ENCODE results near the gene TTLL9. TPM values are rescaled to one million over a fixed set of nuclear protein-coding genes. Genes with fewer than 3 reads are reported as not detected.

The TTLL9 gene
- polyA plus RNA-seq, 3 donors: 0.21 TPM; not detected in 2

GRCh38 chr20:31939661-31940060, 69.2 kb downstream of the TTLL9 start:
- DNase-seq: no peak
- Mint-ChIP-seq H3K27me3 (ENCODE audit: low read depth in 3 of 3) (peaks cover 0 to 2% (median 0%) of the 10 kb centered on the region in 3 donors), H3K9me3 (peaks cover 0 to 1% (median 0%) of the 10 kb centered on the region in 7 donors), H3K27ac (no peak overlapping the region), H3K4me1 (no peaks in the 10 kb centered on the region), H3K36me3 (peaks cover 24 to 27% of the 10 kb centered on the region in 2 donors), H3K4me3 (no peak overlapping the region)
- WGBS (ENCODE audit: insufficient coverage): no CpG with 5 or more reads among the region's 2 CpGs
- intact Hi-C loops (cut with micrococcal nuclease): no loop called here
- H3K4me3 ChIP-seq (replicated peaks in 1 of 3; ENCODE audit: low read depth in 2 of 3, low read length in 3 of 3): no peak overlapping the region
- no peak overlapping the region for H3K4me2 ChIP-seq (replicated peaks; ENCODE audit: extremely low read depth, low read length, poor library complexity, severe bottlenecking)
- no peak overlapping the region for H2AFZ ChIP-seq (ENCODE audit: insufficient read depth, low read depth, low read length, poor library complexity, severe bottlenecking)
- no peak overlapping the region for H3K27ac ChIP-seq (ENCODE audit: low read depth in 1 of 2, low read length in 2 of 2)
- H3K4me1 ChIP-seq (ENCODE audit: control insufficient read depth in 1 of 2, insufficient read depth in 2 of 2, low read length in 2 of 2): no peaks in the 10 kb centered on the region
- no peaks in the 10 kb centered on the region for H4K20me1 ChIP-seq (ENCODE audit: insufficient read depth, low read length)
- TF ChIP-seq CTCF (IDR thresholded peaks at IDR 0.05): no peak
- no peaks in the 10 kb centered on the region for H3K27me3 ChIP-seq (ENCODE audit: control insufficient read depth in 2 of 2, insufficient read depth in 2 of 2, low read length in 2 of 2)
- H3K9ac ChIP-seq (ENCODE audit: insufficient read depth, low read length, poor library complexity, severe bottlenecking): no peak overlapping the region
- no peaks in the 10 kb centered on the region for H3K9me3 ChIP-seq (replicated peaks in 1 of 2; ENCODE audit: control insufficient read depth in 1 of 2, insufficient read depth in 1 of 2, low read length in 2 of 2)
- H3K79me2 ChIP-seq (ENCODE audit: insufficient read depth, low read length): no peaks in the 10 kb centered on the region
- H3K36me3 ChIP-seq (replicated peaks in 1 of 2; ENCODE audit: control insufficient read depth in 1 of 2, insufficient read depth in 2 of 2, low read length in 2 of 2): peaks cover 3 to 22% of the 10 kb centered on the region in 2 donors

GRCh38 chr20:31943052-31943471, 72.6 kb downstream of the TTLL9 start:
- Mint-ChIP-seq H3K27ac (peak overlapping the region in 3 of 7 donors; percentile 26 to 81 (median 50)), H3K9me3 (peaks cover 0 to 3% (median 2%) of the 10 kb centered on the region in 7 donors), H3K27me3 (ENCODE audit: low read depth in 3 of 3) (peaks cover 0 to 2% (median 0%) of the 10 kb centered on the region in 3 donors), H3K4me1 (no peaks in the 10 kb centered on the region), H3K4me3 (no peak overlapping the region), H3K36me3 (peaks cover 54 to 60% of the 10 kb centered on the region in 2 donors)
- no peaks in the 10 kb centered on the region for H3K79me2 ChIP-seq (ENCODE audit: insufficient read depth, low read length)
- H3K9ac ChIP-seq (ENCODE audit: insufficient read depth, low read length, poor library complexity, severe bottlenecking): no peak overlapping the region
- H3K4me1 ChIP-seq (ENCODE audit: control insufficient read depth in 1 of 2, insufficient read depth in 2 of 2, low read length in 2 of 2): no peaks in the 10 kb centered on the region
- H4K20me1 ChIP-seq (ENCODE audit: insufficient read depth, low read length): peaks cover 4% of the 10 kb centered on the region
- intact Hi-C loops (cut with micrococcal nuclease): no loop called here
- H3K36me3 ChIP-seq (replicated peaks in 1 of 2; ENCODE audit: control insufficient read depth in 1 of 2, insufficient read depth in 2 of 2, low read length in 2 of 2): peaks cover 35 to 56% of the 10 kb centered on the region in 2 donors
- H3K9me3 ChIP-seq (replicated peaks in 1 of 2; ENCODE audit: control insufficient read depth in 1 of 2, insufficient read depth in 1 of 2, low read length in 2 of 2): peaks cover 1% of the 10 kb centered on the region in 2 donors
- no peak overlapping the region for H3K4me3 ChIP-seq (replicated peaks in 1 of 3; ENCODE audit: low read depth in 2 of 3, low read length in 3 of 3)
- H3K27me3 ChIP-seq (ENCODE audit: control insufficient read depth in 2 of 2, insufficient read depth in 2 of 2, low read length in 2 of 2): no peaks in the 10 kb centered on the region
- no peak for DNase-seq
- no peak overlapping the region for H3K4me2 ChIP-seq (replicated peaks; ENCODE audit: extremely low read depth, low read length, poor library complexity, severe bottlenecking)
- H3K27ac ChIP-seq (ENCODE audit: low read depth in 1 of 2, low read length in 2 of 2): no peak overlapping the region
- TF ChIP-seq CTCF (IDR thresholded peaks at IDR 0.05): no peak
- H2AFZ ChIP-seq (ENCODE audit: insufficient read depth, low read depth, low read length, poor library complexity, severe bottlenecking): no peak overlapping the region
- 94% methylated on average over 2 of the region's 2 CpGs for WGBS (ENCODE audit: insufficient coverage)

Measured in CD14-positive monocyte (primary cell).